ENCODE results near the gene ERN2. TPM values are rescaled to one million over a fixed set of nuclear protein-coding genes. Genes with fewer than 3 reads are reported as not detected.

Gene ERN2
- total RNA-seq, 1 experiment from 2014 or later = 2.1 TPM

GRCh38 chr16:23757937-23758619, 45.1 kb upstream of the ERN2 start:
- Mint-ChIP-seq H3K36me3 (ENCODE audit: insufficient read depth in 1 of 3, low read depth in 3 of 3) (peaks cover 5 to 23% (median 10%) of the 10 kb centered on the region in 3 experiments; a peak in 6 of 7 replicates), H3K4me3 (no peak overlapping the region), H3K4me1 (peaks cover 4 to 10% of the 10 kb centered on the region in 2 experiments; a peak in 1 of 4 replicates), H3K27ac (no peak overlapping the region), H3K27me3 (ENCODE audit: low read depth) (peaks cover 46% of the 10 kb centered on the region), H3K9me3 (peaks cover 8 to 13% of the 10 kb centered on the region in 2 experiments; a peak in 4 of 5 replicates)
- Histone ChIP-seq H3K4ac (ENCODE audit: low read depth, low read length) (no peak overlapping the region), H2BK20ac (ENCODE audit: low read depth, low read length, poor library complexity, severe bottlenecking) (no peak overlapping the region), H3K4me1 (ENCODE audit: insufficient read depth, low read length) (no peaks in the 10 kb centered on the region), H3K14ac (ENCODE audit: insufficient read depth, low read length) (no peak overlapping the region), H3K18ac (ENCODE audit: insufficient read length, low read depth, low read length) (no peak overlapping the region), H3K9me3 (ENCODE audit: control insufficient read depth, low read depth, low read length) (no peaks in the 10 kb centered on the region), H3K23ac (ENCODE audit: insufficient read length, low read depth, low read length) (no peak overlapping the region), H4K5ac (ENCODE audit: insufficient read length, low read depth, low read length) (no peak overlapping the region), H3K27ac (ENCODE audit: insufficient read length, low read depth, low read length) (no peak overlapping the region), H2BK15ac (ENCODE audit: low read depth, low read length) (no peak overlapping the region), H3K9ac (ENCODE audit: extremely low read depth, insufficient read length, low read length) (no peak overlapping the region), H2BK120ac (ENCODE audit: low read depth, low read length, poor library complexity, severe bottlenecking) (no peak overlapping the region), H3K4me2 (ENCODE audit: insufficient read depth, insufficient read length, low read length) (no peak overlapping the region), H3K79me2 (ENCODE audit: insufficient read depth, low read length) (no peaks in the 10 kb centered on the region), H4K20me1 (ENCODE audit: control insufficient read depth, insufficient read depth, insufficient read length) (no peaks in the 10 kb centered on the region), H4K91ac (ENCODE audit: insufficient read length, low read depth, low read length) (no peak overlapping the region), H3K27me3 (ENCODE audit: insufficient read depth, low read length) (peaks cover 5% of the 10 kb centered on the region; the same call in 1 of the 2 replicates), H2AK5ac (ENCODE audit: insufficient read length, low read length) (no peak overlapping the region), H2AFZ (ENCODE audit: low read length) (no peak overlapping the region), H2BK12ac (ENCODE audit: insufficient read length, low read depth, low read length) (no peak overlapping the region), H3T11ph (ENCODE audit: low read length) (no peak overlapping the region), H3K23me2 (ENCODE audit: insufficient read length, low read depth, low read length, poor library complexity, severe bottlenecking) (peaks cover 9% of the 10 kb centered on the region), H3K56ac (ENCODE audit: insufficient read length, low read depth, low read length) (no peak overlapping the region), H3K79me1 (ENCODE audit: insufficient read depth, low read depth, low read length, poor library complexity, severe bottlenecking) (no peaks in the 10 kb centered on the region), H2BK5ac (ENCODE audit: insufficient read length, low read length) (no peak overlapping the region), H4K8ac (replicated peaks; ENCODE audit: insufficient read length, low read depth, low read length) (no peak overlapping the region)
- no CpG with 5 or more reads among the region's 6 CpGs for WGBS (ENCODE audit: extremely low coverage, insufficient read length, low lambda C conversion rate)
- no peak for DNase-seq
- TF ChIP-seq CTCF (conservative IDR thresholded peaks at IDR 0.05) = no peak
